Lower leg skin (tissue), 3 donors: ENCODE measurements around the gene GSK3B.
"Not testable (repeated sequence)": the region's sequence is repeated elsewhere in the genome, so short reads cannot be mapped to it uniquely, and the experiment has no call there.

Source experiments
- POLR2A ChIP-seq, 2 donors: fragments of 450-650 bp; IDR thresholded peaks; one replicate each; pipeline ENCODE4 v1.6.1; 2016 to 2017; ENCODE audit warnings: antibody characterized with exemption in 2 of 2, mild to moderate bottlenecking in 1 of 2, moderate library complexity in 1 of 2
- TF ChIP-seq, protein P1 (sequence below), 3 donors: fragments of 450-650 bp; IDR thresholded peaks; one replicate each; pipeline ENCODE4 v1.5.1; 2016; ENCODE audit warnings: antibody characterized with exemption in 3 of 3, mild to moderate bottlenecking in 3 of 3, moderate library complexity in 2 of 3

DNA sequence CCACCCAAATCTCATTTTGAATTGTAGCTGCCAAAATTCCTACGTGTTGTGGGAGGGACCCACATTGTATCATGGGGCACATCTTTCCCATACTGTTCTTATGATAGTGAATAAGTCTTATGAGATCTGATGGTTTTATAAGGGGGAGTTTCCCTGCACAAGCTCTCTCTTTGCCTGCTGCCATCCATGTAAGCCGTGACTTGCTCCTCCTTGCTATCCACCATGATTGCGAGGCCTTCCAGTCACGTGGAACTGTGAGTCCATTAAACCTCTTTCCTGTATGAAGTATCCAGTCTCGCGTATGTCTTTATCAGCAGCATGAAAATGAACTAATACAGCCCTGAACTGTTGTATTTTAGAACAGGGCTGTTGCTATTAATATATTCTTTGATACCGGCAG lies 40.6 kb downstream of the GSK3B start:
- TF ChIP-seq, protein P1, sequence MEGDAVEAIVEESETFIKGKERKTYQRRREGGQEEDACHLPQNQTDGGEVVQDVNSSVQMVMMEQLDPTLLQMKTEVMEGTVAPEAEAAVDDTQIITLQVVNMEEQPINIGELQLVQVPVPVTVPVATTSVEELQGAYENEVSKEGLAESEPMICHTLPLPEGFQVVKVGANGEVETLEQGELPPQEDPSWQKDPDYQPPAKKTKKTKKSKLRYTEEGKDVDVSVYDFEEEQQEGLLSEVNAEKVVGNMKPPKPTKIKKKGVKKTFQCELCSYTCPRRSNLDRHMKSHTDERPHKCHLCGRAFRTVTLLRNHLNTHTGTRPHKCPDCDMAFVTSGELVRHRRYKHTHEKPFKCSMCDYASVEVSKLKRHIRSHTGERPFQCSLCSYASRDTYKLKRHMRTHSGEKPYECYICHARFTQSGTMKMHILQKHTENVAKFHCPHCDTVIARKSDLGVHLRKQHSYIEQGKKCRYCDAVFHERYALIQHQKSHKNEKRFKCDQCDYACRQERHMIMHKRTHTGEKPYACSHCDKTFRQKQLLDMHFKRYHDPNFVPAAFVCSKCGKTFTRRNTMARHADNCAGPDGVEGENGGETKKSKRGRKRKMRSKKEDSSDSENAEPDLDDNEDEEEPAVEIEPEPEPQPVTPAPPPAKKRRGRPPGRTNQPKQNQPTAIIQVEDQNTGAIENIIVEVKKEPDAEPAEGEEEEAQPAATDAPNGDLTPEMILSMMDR (IDR thresholded peaks at IDR 0.05), result not testable (repeated sequence)
- not testable (repeated sequence) for TF ChIP-seq POLR2A (IDR thresholded peaks at IDR 0.05)
